ENCODE measurements around the gene CGB1.

- TF ChIP-seq CTCF (IDR thresholded peaks at IDR 0.05) (no peak), POLR2A (IDR thresholded peaks at IDR 0.05) (no peak)
Observed at GRCh38 chr19:49086296-49086695, 49.6 kb upstream of the CGB1 start.
